ENCODE results near the gene HTT.

- TF ChIP-seq POLR2A (IDR thresholded peaks at IDR 0.05; ENCODE audit: low read length) (no peak), GATA1 (IDR thresholded peaks at IDR 0.05; ENCODE audit: low read depth, low read length) (no peak)
Measured at GRCh38 chr4:3285558-3286334, 211.3 kb downstream of the HTT start.
